ENCODE measurements around the gene SF3B2. TPM values are rescaled to one million over a fixed set of nuclear protein-coding genes. Genes with fewer than 3 reads are reported as not detected.

The SF3B2 gene
- total and polyA plus RNA-seq, 9 donors = 113 to 203 (median 189) TPM

- Histone ChIP-seq H3K27me3 (no peaks in the 10 kb centered on the region), H3K4me3 (no peak overlapping the region), H3K36me3 (no peaks in the 10 kb centered on the region), H3K4me1 (ENCODE audit: insufficient read depth) (peaks cover 4% of the 10 kb centered on the region), H3K9me3 (no peaks in the 10 kb centered on the region), H3K27ac (no peak overlapping the region)
- DNase-seq = no peak
- TF ChIP-seq POLR2A (IDR thresholded peaks at IDR 0.05) (no peak), CTCF (IDR thresholded peaks at IDR 0.05) (no peak)
- intact Hi-C loops (cut with DNase I) = no loop called here
- WGBS, 3 donors = 51 to 64% (median 58%) methylated on average over 4 of the region's 4 CpGs
Measured at GRCh38 chr11:66082946-66083698, 31.0 kb downstream of the SF3B2 start.

GRCh38 chr11:66083767-66084166 lies 31.6 kb downstream of the SF3B2 start:
- no peaks in the 10 kb centered on the region for H3K36me3 ChIP-seq
- H3K27ac ChIP-seq = no peak overlapping the region
- no peak overlapping the region for H3K4me3 ChIP-seq
- TF ChIP-seq CTCF (IDR thresholded peaks at IDR 0.05) (no peak), POLR2A (IDR thresholded peaks at IDR 0.05) (no peak), EP300 (IDR thresholded peaks at IDR 0.05) (no peak)
- H3K9me3 ChIP-seq = no peaks in the 10 kb centered on the region
- DNase-seq = no peak
- peaks cover 4% of the 10 kb centered on the region for H3K4me1 ChIP-seq (ENCODE audit: insufficient read depth)
- intact Hi-C loops (cut with DNase I) = no loop called here
- WGBS, 3 donors = 96% methylated on average over 3 of the region's 3 CpGs
- H3K27me3 ChIP-seq = no peaks in the 10 kb centered on the region

- WGBS, 3 donors = 51 to 55% (median 52%) methylated on average over 3 of the region's 3 CpGs
- Histone ChIP-seq H3K4me3 (no peak overlapping the region), H3K4me1 (ENCODE audit: insufficient read depth) (peaks cover 4% of the 10 kb centered on the region), H3K27ac (no peak overlapping the region), H3K9me3 (no peaks in the 10 kb centered on the region), H3K27me3 (no peaks in the 10 kb centered on the region), H3K36me3 (no peaks in the 10 kb centered on the region)
- TF ChIP-seq EP300 (IDR thresholded peaks at IDR 0.05) = no peak
- no peak for TF ChIP-seq CTCF (IDR thresholded peaks at IDR 0.05)
- no peak for TF ChIP-seq POLR2A (IDR thresholded peaks at IDR 0.05)
- no peak for DNase-seq
- intact Hi-C loops (cut with DNase I) = no loop called here
Measured at GRCh38 chr11:66084821-66085475, 32.8 kb downstream of the SF3B2 start.

- intact Hi-C loops (cut with DNase I) = no loop called here
- Histone ChIP-seq H3K4me3 (no peak overlapping the region), H3K9me3 (no peaks in the 10 kb centered on the region), H3K36me3 (no peaks in the 10 kb centered on the region), H3K27ac (no peak overlapping the region), H3K4me1 (ENCODE audit: insufficient read depth) (peaks cover 2% of the 10 kb centered on the region), H3K27me3 (no peaks in the 10 kb centered on the region)
- WGBS, 3 donors = 94 to 97% (median 96%) methylated on average over 9 of the region's 9 CpGs
- TF ChIP-seq POLR2A (IDR thresholded peaks at IDR 0.05) (no peak), CTCF (IDR thresholded peaks at IDR 0.05) (no peak), EP300 (IDR thresholded peaks at IDR 0.05) (no peak)
- no peak for DNase-seq
Measured at GRCh38 chr11:66087148-66087908, 35.2 kb downstream of the SF3B2 start.

Data from ovary (tissue), 9 donors.